ENCODE data around the gene FAM120A. TPM values are rescaled to one million over a fixed set of nuclear protein-coding genes. Genes with fewer than 3 reads are reported as not detected.

Gene FAM120A
- 53.3 to 61.5 TPM (median 60.1 TPM) in 3 replicates for total RNA-seq (2021)
- Bru-seq, nascent RNA: percentile 87 among the genes with signal in this experiment
- long read RNA-seq, experiment 1, full-length matches to known transcripts: 23 of 86 reads
- long read RNA-seq, experiment 1, partial matches to known transcripts: 40 of 86 reads
- long read RNA-seq, experiment 1, other reads (novel, unspliced or antisense): 23 of 86 reads
- long read RNA-seq, experiment 2, full-length matches to known transcripts: 4 of 76 reads
- long read RNA-seq, experiment 2, partial matches to known transcripts: 50 of 76 reads
- long read RNA-seq, experiment 2, other reads (novel, unspliced or antisense): 22 of 76 reads
- long read RNA-seq, experiment 3, partial matches to known transcripts: 3 of 3 reads
- long read RNA-seq, experiment 3, other reads (novel, unspliced or antisense): 0 of 3 reads

- H3K27ac Mint-ChIP-seq: peak within 1 kb of the TSS; percentile 97
- ATAC-seq: peak; percentile 66
- CTCF ChIA-PET: interaction anchor here (0.7 to 1.0 kb wide), 4 partner anchors 72 to 146 kb away, joined by 3 read pairs; no protein-coding TSS in a partner anchor
These were observed at the start of gene FAM120A for GRCh38 chr9:93450945-93451815. TSS of gene FAM120A (plus strand) at chr9:93451685. CDS start at chr9:93451916, 231 bp downstream.

More at GRCh38 chr9:93450945-93451815, at the start of gene FAM120A:
- DNase-seq (ENCODE audit: low spot score): peak; percentile 61
- Mint-ChIP-seq H3K4me3 (peak within 1 kb of the TSS; percentile 90), H3K9me3 (no peaks in the 10 kb centered on the region), H3K36me3 (peaks cover 39% of the 10 kb centered on the region), H3K4me1 (peaks cover 28% of the 10 kb centered on the region), H3K27me3 (ENCODE audit: low read depth) (no peaks in the 10 kb centered on the region)
- TF ChIP-seq SP1 (CRISPR knock-in tag; conservative IDR thresholded peaks at IDR 0.05) (0 out of 2 replicates have a peak, but pooled peaks have one; percentile 53), ZSCAN18 (CRISPR knock-in tag; IDR thresholded peaks at IDR 0.05) (no peak), JUN (CRISPR knock-in tag; IDR thresholded peaks at IDR 0.05) (no peak), ZBTB43 (CRISPR knock-in tag; IDR thresholded peaks at IDR 0.05) (0 out of 2 replicates have a peak, but pooled peaks have one; percentile 40), CREM (CRISPR knock-in tag; IDR thresholded peaks at IDR 0.05) (0 out of 2 replicates have a peak, but pooled peaks have one; percentile 41), TEAD1 (CRISPR knock-in tag; IDR thresholded peaks at IDR 0.05) (peak; percentile 23; the same call in 1 of the 2 replicates), ATF1 (CRISPR knock-in tag; IDR thresholded peaks at IDR 0.05) (no peak), ZNF671 (CRISPR knock-in tag; IDR thresholded peaks at IDR 0.05) (no peak), FOXP4 (CRISPR knock-in tag; IDR thresholded peaks at IDR 0.05) (0 out of 2 replicates have a peak, but pooled peaks have one; percentile 15), ZNF219 (CRISPR knock-in tag; IDR thresholded peaks at IDR 0.05; ENCODE audit: borderline replicate concordance) (no peak), PRDM15 (CRISPR knock-in tag; IDR thresholded peaks at IDR 0.05) (peak; percentile 73), FOXP1 (CRISPR knock-in tag; IDR thresholded peaks at IDR 0.05; ENCODE audit: borderline replicate concordance) (peak; percentile 55; the same call in 1 of the 2 replicates), MLX (CRISPR knock-in tag; IDR thresholded peaks at IDR 0.05) (no peak), CREB1 (CRISPR knock-in tag; IDR thresholded peaks at IDR 0.05) (no peak), ZNF232 (CRISPR knock-in tag; IDR thresholded peaks at IDR 0.05) (no peak), IRF2 (CRISPR knock-in tag; IDR thresholded peaks at IDR 0.05; ENCODE audit: borderline replicate concordance, low read depth) (no peak), HMGXB4 (CRISPR knock-in tag; IDR thresholded peaks at IDR 0.05) (peak; percentile 63), RELA (CRISPR knock-in tag; IDR thresholded peaks at IDR 0.05; ENCODE audit: borderline replicate concordance) (no peak), TP53 (CRISPR knock-in tag; IDR thresholded peaks at IDR 0.05) (peak; percentile 73; the same call in 1 of the 2 replicates)
- POLR2A ChIA-PET: interaction anchor here (1.2 to 1.8 kb wide), 2 partner anchors 109 to 116 kb away, joined by 3 to 4 read pairs; no protein-coding TSS in a partner anchor

All from WTC11 (cell line).